HG03354 (cell line): ENCODE results near the gene GOT2.
"Not testable (repeated sequence)": the region's sequence is repeated elsewhere in the genome, so short reads cannot be mapped to it uniquely, and the experiment has no call there.

Source experiments
- ATAC-seq: cut with Tn5 transposase; IDR thresholded peaks from one replicate; pipeline ENCODE4 v1.9.1; 2021; ENCODE audit warnings: mild to moderate bottlenecking; ENCODE audit not compliant: unreplicated experiment, poor library complexity, severe bottlenecking

Gene GOT2

GRCh38 chr16:58727028-58727781 lies 6.9 kb downstream of the GOT2 start:
- ATAC-seq = no peak

GRCh38 chr16:58723109-58723508 lies 11.0 kb downstream of the GOT2 start:
- no peak for ATAC-seq

GRCh38 chr16:58717994-58718393 lies 16.1 kb downstream of the GOT2 start:
- ATAC-seq = no peak

DNA sequence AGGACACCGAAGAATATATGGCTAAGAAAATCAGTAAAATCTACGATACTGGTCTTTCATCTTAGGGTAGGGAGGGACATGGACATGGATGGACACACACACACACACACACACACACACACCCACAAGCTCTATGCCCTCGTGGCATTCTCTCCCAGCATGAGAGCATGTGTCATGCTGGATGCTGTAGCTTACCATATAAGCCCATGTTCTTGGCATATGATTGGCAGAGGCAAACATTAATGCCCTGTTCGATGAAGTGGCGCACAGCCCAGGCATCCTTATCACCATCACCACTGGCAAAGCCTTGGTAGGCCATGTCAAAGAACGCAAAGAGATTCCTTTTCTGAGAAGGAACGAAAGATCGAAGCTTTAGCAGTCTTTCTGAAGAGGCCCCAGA lies 17.6 kb downstream of the GOT2 start:
- no peak for ATAC-seq

DNA sequence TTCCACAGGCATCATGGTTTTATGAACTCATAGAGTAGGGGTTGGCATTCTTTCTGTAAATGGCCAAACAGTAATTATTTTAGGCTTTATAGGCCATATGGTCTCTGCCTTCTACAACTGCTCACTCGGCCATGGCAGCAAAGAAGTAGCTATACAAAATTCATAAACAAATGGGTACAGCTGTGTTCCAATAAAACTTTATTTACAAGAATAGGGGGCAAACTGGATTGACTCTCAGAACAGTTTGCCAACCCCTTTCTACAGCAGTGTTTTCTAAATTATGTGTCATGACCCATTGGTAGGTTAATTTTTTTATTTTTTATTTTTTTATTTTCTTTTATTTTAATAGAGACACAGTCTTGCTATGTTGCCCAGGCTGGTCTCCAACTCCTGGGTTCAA lies 20.4 kb downstream of the GOT2 start:
- ATAC-seq = no peak

- ATAC-seq = no peak
These were observed 24.8 kb downstream of the GOT2 start for GRCh38 chr16:58709333-58709732.

DNA sequence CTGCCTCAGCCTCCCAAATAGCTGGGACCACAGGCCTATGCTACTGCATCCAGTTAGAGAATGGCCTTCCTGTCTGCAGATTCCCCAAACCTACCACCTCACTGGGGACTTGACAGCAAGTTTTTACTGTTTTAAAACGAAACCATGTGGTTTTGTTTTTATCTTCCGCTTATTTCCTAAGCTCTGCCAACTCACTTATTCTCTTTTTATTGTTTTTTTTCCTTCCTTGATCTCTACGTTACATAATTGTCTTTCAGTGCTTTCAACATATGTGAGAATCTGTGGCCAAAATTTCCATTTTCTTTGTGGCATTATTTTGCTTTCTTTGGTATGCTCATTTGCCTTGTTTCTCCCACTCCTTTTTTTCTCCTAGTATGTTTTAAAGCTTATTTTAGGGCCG lies 35.0 kb downstream of the GOT2 start:
- no peak for ATAC-seq

- no peak for ATAC-seq
These were observed 38.7 kb downstream of the GOT2 start for GRCh38 chr16:58695368-58695767.

- ATAC-seq = no peak
These were observed 41.7 kb downstream of the GOT2 start for GRCh38 chr16:58692450-58692849.

GRCh38 chr16:58686985-58687706 lies 47.0 kb downstream of the GOT2 start:
- ATAC-seq = not testable (repeated sequence)

DNA sequence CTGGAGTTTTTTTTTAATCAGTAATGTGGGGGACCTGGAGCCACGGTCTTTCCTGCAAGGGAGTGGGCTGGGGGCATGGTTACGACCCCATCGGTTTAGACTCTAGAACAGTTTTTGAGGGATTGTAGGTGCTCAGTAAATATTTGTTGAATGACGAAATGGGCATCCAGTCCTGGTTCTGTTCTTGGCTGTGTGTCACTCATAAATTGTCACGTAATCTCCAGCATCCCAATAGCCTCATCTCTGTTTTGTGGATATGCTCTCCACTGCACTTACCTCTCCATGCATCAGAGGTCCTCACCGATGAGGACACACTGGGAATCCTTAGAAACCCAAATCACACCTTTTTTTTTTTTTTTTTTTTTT lies 49.0 kb downstream of the GOT2 start:
- ATAC-seq = no peak

- ATAC-seq = peak; percentile 99
These were observed 49.6 kb downstream of the GOT2 start, which contains the start of gene SLC38A7 for GRCh38 chr16:58684354-58685083. Gene SLC38A7 (minus strand): TSS chr16:58684770. CDS start chr16:58680126, 4,644 bp downstream.

DNA sequence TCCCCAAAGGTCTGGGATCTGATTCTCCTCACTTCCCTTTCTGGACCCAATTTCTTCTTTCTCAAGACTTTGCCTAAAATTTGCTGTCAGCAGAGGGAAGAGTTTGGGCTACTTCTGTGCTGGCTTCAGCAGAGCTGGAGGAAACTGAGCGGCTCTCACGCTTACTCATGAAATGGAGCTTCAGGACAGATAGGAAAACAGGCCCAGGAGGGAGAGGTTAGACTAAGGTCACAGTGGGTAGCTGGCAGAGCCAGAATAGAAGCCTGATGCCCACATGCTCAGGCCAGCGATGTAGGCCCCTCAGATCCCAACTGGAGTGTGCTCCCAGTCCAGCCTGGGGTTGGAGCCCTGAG lies 50.1 kb downstream of the GOT2 start:
- no peak for ATAC-seq

DNA sequence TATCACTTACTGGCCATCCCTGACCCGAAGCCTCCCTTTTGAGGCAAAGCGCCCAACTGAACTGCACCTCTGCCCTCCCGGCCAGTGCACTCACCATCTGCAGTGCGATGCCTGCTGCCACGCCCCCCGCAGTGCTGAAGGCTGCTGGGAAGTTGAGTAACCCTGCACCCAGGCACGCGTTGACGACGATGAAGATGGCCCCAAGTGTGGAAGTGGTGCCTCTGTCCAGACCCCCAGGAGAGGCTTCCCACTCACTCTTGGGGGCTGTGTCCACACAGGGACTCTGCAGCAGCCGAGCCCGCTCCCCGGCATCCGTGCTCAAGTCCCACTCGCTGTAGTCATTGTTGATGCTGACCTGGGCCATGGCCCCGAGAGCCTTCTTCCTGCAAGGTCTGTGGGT lies 54.4 kb downstream of the GOT2 start:
- ATAC-seq = no peak

DNA sequence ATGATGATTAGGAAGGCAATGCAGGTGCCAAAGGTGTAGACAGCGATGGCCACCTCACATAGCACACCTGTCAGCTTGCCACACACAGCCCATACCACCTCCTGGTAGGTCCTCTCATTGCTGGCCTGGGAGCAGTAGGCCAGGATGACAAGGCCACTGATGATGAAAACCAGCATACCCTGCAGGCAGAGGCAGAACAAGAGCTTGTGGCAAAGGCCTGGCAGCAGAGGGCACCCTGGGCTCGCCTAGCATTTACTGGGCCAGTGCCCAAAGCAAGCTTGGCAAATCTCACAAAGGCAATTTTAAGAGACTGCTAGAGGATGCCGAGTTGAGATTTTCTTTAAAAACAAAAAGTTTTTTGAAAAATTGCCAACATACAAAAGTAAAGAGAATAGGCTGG lies 55.4 kb downstream of the GOT2 start:
- ATAC-seq = no peak

- ATAC-seq = no peak
These were observed 55.8 kb downstream of the GOT2 start for GRCh38 chr16:58678269-58678668.

- ATAC-seq = no peak
These were observed 63.1 kb downstream of the GOT2 start for GRCh38 chr16:58670946-58671583.

DNA sequence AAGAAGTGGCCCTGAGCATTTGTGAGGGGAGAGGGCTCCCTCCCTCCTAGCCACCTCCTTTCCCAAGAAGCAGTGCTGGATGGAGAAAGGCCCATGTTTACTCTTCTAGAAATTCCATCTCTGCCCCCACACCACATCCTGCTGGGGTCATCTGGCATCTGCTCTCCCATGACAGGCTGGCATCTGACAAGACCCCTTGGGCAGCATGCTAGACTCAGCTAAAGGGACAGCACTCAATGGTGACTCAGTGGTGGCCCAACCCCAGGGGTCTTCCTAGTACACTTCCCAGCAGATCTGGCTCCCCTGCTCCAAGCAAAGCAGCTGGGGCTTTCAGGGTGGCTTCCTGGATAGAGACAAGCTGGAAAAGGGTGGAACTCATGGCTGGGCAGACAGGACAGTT lies 63.9 kb downstream of the GOT2 start:
- ATAC-seq = no peak

DNA sequence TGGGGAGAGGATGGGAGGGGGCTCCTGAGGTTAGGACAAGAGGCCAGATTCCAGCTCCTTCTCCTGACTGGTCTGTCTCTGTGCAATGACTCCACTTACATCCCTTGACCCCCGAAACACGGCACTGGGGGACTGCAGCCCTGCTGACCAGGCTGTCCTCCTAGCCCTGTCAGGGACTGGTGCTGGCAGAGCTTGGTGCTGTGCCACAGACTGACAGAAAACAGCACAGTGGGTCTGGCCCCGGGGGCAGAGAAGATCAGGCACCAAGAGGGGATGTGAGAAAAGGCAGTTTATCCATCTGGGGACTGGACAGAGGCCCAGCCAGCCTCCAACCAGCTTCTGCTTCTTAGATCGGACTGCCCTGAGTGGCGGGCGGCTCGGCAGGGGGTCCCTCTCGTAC lies 68.9 kb downstream of the GOT2 start:
- ATAC-seq = no peak

- ATAC-seq = peak; percentile 76
These were observed 72.8 kb downstream of the GOT2 start for GRCh38 chr16:58661199-58661830.
